Pancreas (tissue), 10 donors: ENCODE measurements around the gene NANOS2. TPM values are rescaled to one million over a fixed set of nuclear protein-coding genes. Genes with fewer than 3 reads are reported as not detected.
A peak's percentile ranks its signal among the peaks of the same experiment; 100 is the strongest.

Experiments used
- ATAC-seq, 4 donors: fragments of 200-7000 bp; cut with Tn5 transposase; one replicate each; pipeline versions ENCODE4 v1.8.0 to v1.9.1; 2020; ENCODE audit warnings: mild to moderate bottlenecking in 4 of 4, moderate library complexity in 4 of 4
- DNase-seq, 6 donors: peaks; one replicate each; pipeline ENCODE4 v3.0.0-alpha.2; 2020
- FAIRE-seq: peaks from 2 replicates; lab custom pipeline; 2012; peaks lifted over from hg19 to GRCh38; lab: Jason Lieb, UNC
- H3K27ac ChIP-seq, 4 donors: fragments of 200-600 bp; sonication (generic); 1 replicate in 3 of 4; 2 replicates in 1 of 4; pipeline versions ENCODE4 v1.5.0 to v1.8.0; 2020
- H3K27me3 ChIP-seq, 4 donors: fragments of 200-600 bp; one replicate each; pipeline ENCODE4 v1.8.0; 2021
- H3K36me3 ChIP-seq, 3 donors: fragments of 200-600 bp; sonication (generic) in 1 of 3; one replicate each; pipeline versions ENCODE4 v1.5.0 to v1.8.0; 2020 to 2021
- H3K4me1 ChIP-seq, 3 donors: fragments of 200-600 bp; one replicate each; pipeline ENCODE4 v1.8.0; 2021
- H3K4me3 ChIP-seq, 4 donors: fragments of 200-600 bp; sonication (generic) in 2 of 4; one replicate each; pipeline versions ENCODE4 v1.5.0 to v1.8.0; 2020 to 2021
- H3K9me3 ChIP-seq, 4 donors: fragments of 200-600 bp; one replicate each; pipeline ENCODE4 v1.8.0; 2021
- CTCF ChIP-seq, 4 donors: fragments of 200-600 bp; sonication (generic) in 3 of 4; IDR thresholded peaks; one replicate each; pipeline versions ENCODE4 v1.5.0 to v1.8.0; 2021; ENCODE audit warnings: antibody characterized with exemption in 4 of 4
- WGBS, 2 donors: extraction: QIAGEN DNeasy Blood & Tissue Kit; methylation state at CpG; one replicate each; pipeline ENCODE4 v1.1.7; 2013; 5-methylcytosine and 5-hydroxymethylcytosine counted together
- intact Hi-C, 3 donors: fragments of 100-400 bp; cut with DNase I; formaldehyde crosslinking; loops; one replicate each; pipeline versions ENCODE4 v1.11.1 to v1.14.2; 2022
- polyA plus RNA-seq, 2 donors: library from polyadenylated mRNA; stranded (reverse); fragments of 200-250 nt; gene quantifications; one replicate each; pipeline ENCODE4 v1.2.3, GENCODE V29; 2013
- total RNA-seq, 6 donors: library from RNA; stranded (reverse); fragmentation: NEBNext Ultra II Directional in 4 of 6; extraction: Animal tissue kit (Norgen Biotek cat#: 25700) in 4 of 6; gene quantifications; one replicate each; pipeline versions ENCODE4 v1.2.1 to v1.2.4, GENCODE V29; 2021 to 2023
- donor health status: healthy with polysubstance abuse.
- donor health status: DM: no; HTN: no; CAD: no; lungs with moderate emphysema.
- donor health status: DM: no; HTN: no; CAD: no.
- donor health status: control.
- donor health status: control.
- donor health status: Bipolar disorder and iron deficiency.
- donor health status: DM: yes; HTN: yes; CAD: no.
- donor health status: DM: no; HTN: no; CAD: no.
- donor health status: DM: no; HTN: no; CAD: no.
- donor health status: DM: yes; HTN: yes; CAD: no.

Gene NANOS2
- total and polyA plus RNA-seq, 8 donors: not detected

GRCh38 chr19:45863335-45863839 is 51.2 kb downstream of the NANOS2 start:
- no peaks in the 10 kb centered on the region for H3K27me3 ChIP-seq
- DNase-seq (no peak), ATAC-seq (peak in 2 of 4 donors; percentile 0 to 1), FAIRE-seq (no peak)
- no peaks in the 10 kb centered on the region for H3K36me3 ChIP-seq
- TF ChIP-seq CTCF (IDR thresholded peaks at IDR 0.05): no peak
- no peaks in the 10 kb centered on the region for H3K9me3 ChIP-seq
- H3K4me3 ChIP-seq: peak overlapping the region in 3 of 4 donors; percentile 90 to 94 (median 94)
- peak overlapping the region; percentile 44 to 86 (median 67) for H3K27ac ChIP-seq
- intact Hi-C loops: no loop called here
- H3K4me1 ChIP-seq: peaks cover 0 to 15% (median 7%) of the 10 kb centered on the region in 3 donors
- WGBS, 2 donors: 5 to 6% methylated on average over 22 of the region's 22 CpGs

Other genes with a start within 250 kb of the NANOS2 start
- gene GIPR, start 246.6 kb downstream of the NANOS2 start, total RNA-seq: 10 to 100 TPM in 1 of 6 donors, 1 to 10 TPM in 5; 2.6 to 10.1 (median 6.6) TPM
- 10 to 100 TPM; 28.7 to 49.0 TPM for gene GIPR, start 246.6 kb downstream of the NANOS2 start, polyA plus RNA-seq
- 100 to 1,000 TPM in 5 of 6 donors, 10 to 100 TPM in 1; 77.6 to 141 (median 133) TPM for gene SNRPD2, start 222.8 kb downstream of the NANOS2 start, total RNA-seq
- gene SNRPD2, start 222.8 kb downstream of the NANOS2 start, polyA plus RNA-seq: 100 to 1,000 TPM; 125 to 183 TPM
- 1 to 10 TPM; 3.4 to 6.3 (median 4.9) TPM for gene QPCTL, start 222.1 kb downstream of the NANOS2 start, total RNA-seq
- 1 to 10 TPM; 5.5 to 7.3 TPM for gene QPCTL, start 222.1 kb downstream of the NANOS2 start, polyA plus RNA-seq
- 10 to 100 TPM in 4 of 6 donors, 1 to 10 TPM in 2; 6.7 to 11.3 (median 10.7) TPM for gene FBXO46, start 183.9 kb downstream of the NANOS2 start, total RNA-seq
- gene FBXO46, start 183.9 kb downstream of the NANOS2 start, polyA plus RNA-seq: 1 to 10 TPM; 8.3 to 8.7 TPM
- gene MEIOSIN, start 181.3 kb downstream of the NANOS2 start, total RNA-seq: not detected
- gene MEIOSIN, start 181.3 kb downstream of the NANOS2 start, polyA plus RNA-seq: not detected
- gene SIX5, start 145.5 kb downstream of the NANOS2 start, total RNA-seq: 10 to 100 TPM; 18.7 to 38.2 (median 28.0) TPM
- 10 to 100 TPM; 25.1 to 42.5 TPM for gene SIX5, start 145.5 kb downstream of the NANOS2 start, polyA plus RNA-seq
- 10 to 100 TPM; 27.0 to 74.7 (median 37.7) TPM for gene DMPK, start 132.3 kb downstream of the NANOS2 start, total RNA-seq
- gene DMPK, start 132.3 kb downstream of the NANOS2 start, polyA plus RNA-seq: 100 to 1,000 TPM; 147 to 293 TPM
- gene DMWD, start 121.9 kb downstream of the NANOS2 start, total RNA-seq: 10 to 100 TPM; 14.3 to 23.0 (median 18.6) TPM
- gene DMWD, start 121.9 kb downstream of the NANOS2 start, polyA plus RNA-seq: 10 to 100 TPM; 14.2 to 39.8 TPM
- gene RSPH6A, start 99.5 kb downstream of the NANOS2 start, total RNA-seq: under 1 TPM in 1 of 6 donors, not detected in 5; 0.08 TPM
- gene RSPH6A, start 99.5 kb downstream of the NANOS2 start, polyA plus RNA-seq: under 1 TPM in 1 of 2 donors, not detected in 1; 0.08 TPM
- 10 to 100 TPM; 25.7 to 44.7 (median 28.5) TPM for gene SYMPK, start 51.6 kb downstream of the NANOS2 start, total RNA-seq
- 100 to 1,000 TPM; 133 to 142 TPM for gene SYMPK, start 51.6 kb downstream of the NANOS2 start, polyA plus RNA-seq
- gene FOXA3, start 50.5 kb downstream of the NANOS2 start, total RNA-seq: 10 to 100 TPM; 20.6 to 45.0 (median 28.3) TPM
- 10 to 100 TPM; 19.8 to 24.1 TPM for gene FOXA3, start 50.5 kb downstream of the NANOS2 start, polyA plus RNA-seq
- 10 to 100 TPM; 10.0 to 19.4 (median 14.7) TPM for gene IRF2BP1, start 28.6 kb downstream of the NANOS2 start, total RNA-seq
- gene IRF2BP1, start 28.6 kb downstream of the NANOS2 start, polyA plus RNA-seq: 10 to 100 TPM; 13.3 to 21.5 TPM
- 1 to 10 TPM; 3.6 to 5.6 (median 4.4) TPM for gene MYPOP, start 12.2 kb downstream of the NANOS2 start, total RNA-seq
- gene MYPOP, start 12.2 kb downstream of the NANOS2 start, polyA plus RNA-seq: 1 to 10 TPM; 5.2 to 6.9 TPM
- 1 to 10 TPM in 4 of 6 donors, under 1 TPM in 2; 0.43 to 1.5 (median 1.2) TPM for gene NOVA2, start 59.1 kb upstream of the NANOS2 start, total RNA-seq
- 1 to 10 TPM; 1.7 to 2.6 TPM for gene NOVA2, start 59.1 kb upstream of the NANOS2 start, polyA plus RNA-seq
- 10 to 100 TPM in 1 of 6 donors, 1 to 10 TPM in 5; 4.9 to 13.4 (median 8.4) TPM for gene CCDC61, start 80.7 kb upstream of the NANOS2 start, total RNA-seq
- 10 to 100 TPM; 18.5 to 19.9 TPM for gene CCDC61, start 80.7 kb upstream of the NANOS2 start, polyA plus RNA-seq
- under 1 TPM in 1 of 6 donors, not detected in 5; 0.20 TPM for gene PGLYRP1, start 108.3 kb upstream of the NANOS2 start, total RNA-seq
- gene PGLYRP1, start 108.3 kb upstream of the NANOS2 start, polyA plus RNA-seq: not detected
- under 1 TPM in 2 of 6 donors, not detected in 4; 0.15 to 0.28 TPM for gene IGFL4, start 126.2 kb upstream of the NANOS2 start, total RNA-seq
- under 1 TPM; 0.04 to 0.21 TPM for gene IGFL4, start 126.2 kb upstream of the NANOS2 start, polyA plus RNA-seq
- not detected for gene IGFL3, start 209.9 kb upstream of the NANOS2 start, total RNA-seq
- not detected for gene IGFL3, start 209.9 kb upstream of the NANOS2 start, polyA plus RNA-seq
- gene IGFL2, start 233.5 kb upstream of the NANOS2 start, total RNA-seq: not detected
- gene IGFL2, start 233.5 kb upstream of the NANOS2 start, polyA plus RNA-seq: not detected